Thyroid gland (tissue), 4 donors: Measurements from ENCODE around the gene SERTAD1. TPM values are rescaled to one million over a fixed set of nuclear protein-coding genes. Genes with fewer than 3 reads are reported as not detected.
"Not testable (repeated sequence)": the region's sequence is repeated elsewhere in the genome, so short reads cannot be mapped to it uniquely, and the experiment has no call there.

ENCODE experiments used
- DNase-seq, 2 donors: peaks; one replicate each; pipeline ENCODE4 v3.0.0-alpha.2; 2019
- H3K27ac ChIP-seq, 3 donors: fragments of 200-600 bp; sonication (generic); 1 replicate in 2 of 3; 2 replicates in 1 of 3; pipeline ENCODE4 v1.5.1; 2016 to 2019; ENCODE audit warnings: mild to moderate bottlenecking in 1 of 3, moderate library complexity in 1 of 3
- H3K27me3 ChIP-seq: fragments of 200-600 bp; sonication (generic); one replicate; pipeline ENCODE4 v1.5.1; 2019
- H3K36me3 ChIP-seq, 2 donors: fragments of 200-600 bp; sonication (generic); one replicate each; pipeline ENCODE4 v1.5.1; 2016 to 2019
- H3K4me1 ChIP-seq, 2 donors: fragments of 200-600 bp; sonication (generic); one replicate each; pipeline ENCODE4 v1.5.1; 2017 to 2019
- H3K4me3 ChIP-seq, 3 donors: fragments of 200-600 bp; sonication (generic); replicated peaks in 1 of 3; 1 replicate in 2 of 3; 2 replicates in 1 of 3; pipeline ENCODE4 v1.5.1; 2016; ENCODE audit warnings: mild to moderate bottlenecking in 1 of 3
- H3K9me3 ChIP-seq: fragments of 200-600 bp; sonication (generic); one replicate; pipeline ENCODE4 v1.5.1; 2017
- POLR2A ChIP-seq, 2 donors: fragments of 450-650 bp; IDR thresholded peaks; one replicate each; pipeline ENCODE4 v1.6.1; 2017; ENCODE audit warnings: antibody characterized with exemption in 2 of 2, mild to moderate bottlenecking in 2 of 2, moderate library complexity in 1 of 2
- WGBS, 2 donors: methylation state at CpG; one replicate each; pipeline ENCODE4 v1.1.5; 2017; 5-methylcytosine and 5-hydroxymethylcytosine counted together
- intact Hi-C: fragments of 100-400 bp; cut with DNase I; formaldehyde crosslinking; loops from one replicate; pipeline ENCODE4 v1.15.1; 2023
- total RNA-seq, 4 donors: library from RNA; depleted of rRNA; stranded (reverse); fragments of >200 nt; gene quantifications; one replicate each; pipeline ENCODE4 v1.2.3, GENCODE V29; 2016
- TF ChIP-seq, protein P1 (sequence below), 6 experiments: fragments of 200-600 bp in 3 of 6; fragments of 450-650 bp in 3 of 6; sonication (generic) in 3 of 6; IDR thresholded peaks; one replicate each; pipeline ENCODE4 v1.5.1; 2016 to 2019; ENCODE audit warnings: antibody characterized with exemption in 6 of 6, mild to moderate bottlenecking in 2 of 6, inconsistent platforms in 1 of 6, moderate library complexity in 1 of 6

The SERTAD1 gene
- total RNA-seq, 4 donors from 2014 or later: 12.6 to 19.9 (median 15.1) TPM

DNA sequence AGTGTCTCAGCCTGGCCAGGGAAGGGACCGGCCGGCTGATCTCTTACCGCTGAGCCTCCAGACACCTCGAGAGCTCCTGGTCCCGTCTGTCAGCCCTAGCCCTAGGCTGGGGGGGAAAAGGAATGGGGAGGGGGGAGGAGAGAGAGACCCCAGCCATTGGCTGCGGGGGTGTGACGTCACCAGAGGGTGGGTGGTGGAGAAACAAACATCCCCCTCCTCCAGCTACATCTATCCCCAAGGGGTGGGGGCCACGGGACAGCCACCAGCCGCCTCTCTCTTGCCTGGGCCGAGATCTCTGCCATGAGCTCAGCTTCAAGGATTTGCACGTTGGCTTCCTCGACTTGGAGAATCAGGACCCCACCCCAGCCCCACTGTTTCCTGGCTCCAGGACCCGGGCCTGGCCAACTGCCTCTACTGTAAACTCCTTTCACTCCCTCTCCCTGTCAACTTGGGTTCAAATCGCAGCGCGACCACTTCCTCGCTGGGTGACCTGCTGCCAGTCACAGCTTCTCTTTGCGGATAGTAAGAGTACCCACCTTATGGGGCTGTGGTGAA lies 12.4 kb downstream of the SERTAD1 start, which contains the start of gene PRX:
Gene PRX, minus strand, starts transcription at position 88 of the 555 bp plus-strand sequence. CDS start 5,446 bp downstream, outside the sequence.
- H3K9me3 ChIP-seq: no peaks in the 10 kb centered on the region
- H3K36me3 ChIP-seq: no peaks in the 10 kb centered on the region
- intact Hi-C loops: no loop called here
- H3K4me1 ChIP-seq: peaks cover 33 to 38% of the 10 kb centered on the region in 2 donors
- H3K27ac ChIP-seq: peak within 1 kb of the TSS; percentile 2 to 81 (median 75)
- no peak within 1 kb of the TSS for H3K4me3 ChIP-seq
- peak in 1 of 2 donors; percentile 24 for TF ChIP-seq POLR2A (IDR thresholded peaks at IDR 0.05)
- TF ChIP-seq, protein P1, sequence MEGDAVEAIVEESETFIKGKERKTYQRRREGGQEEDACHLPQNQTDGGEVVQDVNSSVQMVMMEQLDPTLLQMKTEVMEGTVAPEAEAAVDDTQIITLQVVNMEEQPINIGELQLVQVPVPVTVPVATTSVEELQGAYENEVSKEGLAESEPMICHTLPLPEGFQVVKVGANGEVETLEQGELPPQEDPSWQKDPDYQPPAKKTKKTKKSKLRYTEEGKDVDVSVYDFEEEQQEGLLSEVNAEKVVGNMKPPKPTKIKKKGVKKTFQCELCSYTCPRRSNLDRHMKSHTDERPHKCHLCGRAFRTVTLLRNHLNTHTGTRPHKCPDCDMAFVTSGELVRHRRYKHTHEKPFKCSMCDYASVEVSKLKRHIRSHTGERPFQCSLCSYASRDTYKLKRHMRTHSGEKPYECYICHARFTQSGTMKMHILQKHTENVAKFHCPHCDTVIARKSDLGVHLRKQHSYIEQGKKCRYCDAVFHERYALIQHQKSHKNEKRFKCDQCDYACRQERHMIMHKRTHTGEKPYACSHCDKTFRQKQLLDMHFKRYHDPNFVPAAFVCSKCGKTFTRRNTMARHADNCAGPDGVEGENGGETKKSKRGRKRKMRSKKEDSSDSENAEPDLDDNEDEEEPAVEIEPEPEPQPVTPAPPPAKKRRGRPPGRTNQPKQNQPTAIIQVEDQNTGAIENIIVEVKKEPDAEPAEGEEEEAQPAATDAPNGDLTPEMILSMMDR (IDR thresholded peaks at IDR 0.05): no peak
- H3K27me3 ChIP-seq: no peaks in the 10 kb centered on the region
- 36 to 39% methylated on average over 11 to 18 of the region's 18 CpGs for WGBS, 2 donors
- no peak for DNase-seq

DNA sequence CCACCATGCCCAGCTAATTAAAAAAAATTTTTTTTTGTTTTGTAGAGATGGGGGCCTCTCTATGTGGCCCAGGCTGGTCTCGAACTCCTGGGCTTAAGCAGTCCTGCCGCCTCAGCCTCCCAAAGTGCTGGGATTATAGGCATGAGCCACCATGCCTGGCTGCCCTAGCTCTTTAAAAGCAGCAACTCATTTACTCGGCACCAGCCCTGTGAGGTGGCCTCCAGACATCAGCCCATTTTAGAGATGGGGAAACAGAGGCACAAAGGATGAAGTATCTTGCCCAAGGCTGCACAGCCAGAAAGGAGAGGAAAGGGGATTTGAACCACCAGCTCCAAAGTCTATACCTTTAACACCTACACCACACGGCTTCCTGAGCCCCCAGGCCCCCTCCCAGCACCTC lies 12.9 kb downstream of the SERTAD1 start:
- Histone ChIP-seq H3K27me3 (no peaks in the 10 kb centered on the region), H3K27ac (peak overlapping the region in 1 of 3 donors; percentile 81), H3K36me3 (no peaks in the 10 kb centered on the region), H3K4me3 (no peak overlapping the region), H3K9me3 (no peaks in the 10 kb centered on the region), H3K4me1 (peaks cover 33 to 38% of the 10 kb centered on the region in 2 donors)
- WGBS, 2 donors: 66 to 68% methylated on average over 4 of the region's 4 CpGs
- DNase-seq: no peak
- intact Hi-C loops: no loop called here
- no peak for TF ChIP-seq POLR2A (IDR thresholded peaks at IDR 0.05)
- TF ChIP-seq, protein P1 (IDR thresholded peaks at IDR 0.05): no peak

DNA sequence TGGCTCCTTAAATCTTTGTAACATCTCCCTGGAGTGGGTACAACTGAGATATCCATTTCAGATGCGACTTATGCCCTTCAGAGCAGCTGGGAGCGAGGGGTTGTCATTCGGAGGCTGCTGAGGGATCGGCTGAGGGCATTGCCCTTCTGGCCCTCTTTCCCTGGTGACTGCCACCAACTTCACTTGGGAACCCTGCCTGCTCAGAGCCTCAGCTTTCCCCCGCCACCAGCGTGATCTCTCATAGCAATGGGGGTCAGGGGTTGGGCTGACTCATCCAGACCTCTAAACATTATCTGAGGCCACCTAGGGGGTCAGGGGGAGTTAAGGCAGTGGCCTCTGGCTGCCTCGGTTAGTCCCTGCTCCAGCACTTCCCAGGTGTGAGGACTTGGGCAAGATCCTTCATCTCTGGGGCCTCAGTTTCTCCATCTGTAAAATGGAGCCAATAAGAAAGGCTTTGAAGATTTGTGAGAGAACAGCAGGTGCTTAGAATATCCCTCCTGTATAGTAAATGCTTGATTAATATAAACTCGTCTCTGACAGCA lies 13.8 kb downstream of the SERTAD1 start:
- no peak for DNase-seq
- intact Hi-C loops: no loop called here

DNA sequence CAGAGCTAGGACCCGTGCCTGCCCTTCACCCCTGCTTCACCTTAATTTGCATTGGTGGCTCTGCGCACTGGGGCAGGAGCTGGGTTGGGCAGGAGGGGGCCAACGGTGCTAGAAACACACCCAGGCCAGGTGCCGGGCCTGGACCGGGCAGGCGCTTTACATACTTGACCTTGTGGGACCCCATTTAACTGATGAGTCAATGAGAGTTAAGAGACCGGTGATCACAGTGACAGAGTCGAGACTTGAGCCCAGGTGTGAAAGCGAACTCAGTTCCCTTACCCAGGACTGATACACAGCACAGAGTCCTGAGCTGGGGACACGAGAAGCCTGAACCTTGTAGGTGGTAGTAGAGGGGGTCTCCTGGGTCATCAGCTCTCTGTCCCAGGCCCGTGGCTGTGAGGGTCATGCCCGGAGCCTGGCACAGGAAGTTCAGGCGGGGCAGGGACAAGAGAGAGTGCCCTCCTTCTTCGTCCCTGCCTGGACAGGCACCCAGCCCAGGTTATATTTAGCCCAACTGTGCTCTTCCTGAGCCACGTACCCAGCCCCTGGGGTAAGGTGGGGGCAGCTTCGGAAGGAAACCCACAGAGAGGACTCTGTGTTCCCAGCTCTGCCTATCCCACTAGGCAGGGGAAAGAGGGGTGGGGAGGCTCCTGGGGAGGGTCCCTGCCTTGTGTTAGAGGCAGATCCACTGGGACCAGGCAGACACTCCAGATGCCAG lies 14.5 kb downstream of the SERTAD1 start:
- TF ChIP-seq POLR2A (IDR thresholded peaks at IDR 0.05): no peak
- TF ChIP-seq, protein P1 (IDR thresholded peaks at IDR 0.05): no peak
- DNase-seq: peak; percentile 39 to 53
- H3K27me3 ChIP-seq: no peaks in the 10 kb centered on the region
- H3K36me3 ChIP-seq: no peaks in the 10 kb centered on the region
- intact Hi-C loops: no loop called here
- WGBS, 2 donors: 51 to 65% methylated on average over 9 to 16 of the region's 16 CpGs
- peaks cover 28 to 32% of the 10 kb centered on the region in 2 donors for H3K4me1 ChIP-seq
- H3K4me3 ChIP-seq: no peak overlapping the region
- no peaks in the 10 kb centered on the region for H3K9me3 ChIP-seq
- peak overlapping the region; percentile 64 to 81 (median 75) for H3K27ac ChIP-seq

More for the DNA sequence above, 13.8 kb downstream of the SERTAD1 start:
- Histone ChIP-seq H3K27ac (peak overlapping the region; percentile 53 to 81 (median 75)), H3K27me3 (no peaks in the 10 kb centered on the region), H3K4me1 (peaks cover 28 to 37% of the 10 kb centered on the region in 2 donors), H3K36me3 (no peaks in the 10 kb centered on the region), H3K4me3 (no peak overlapping the region), H3K9me3 (no peaks in the 10 kb centered on the region)
- WGBS, 2 donors: 72 to 81% methylated on average over 5 to 8 of the region's 8 CpGs
- TF ChIP-seq POLR2A (IDR thresholded peaks at IDR 0.05): no peak
- TF ChIP-seq, protein P1 (IDR thresholded peaks at IDR 0.05): no peak

DNA sequence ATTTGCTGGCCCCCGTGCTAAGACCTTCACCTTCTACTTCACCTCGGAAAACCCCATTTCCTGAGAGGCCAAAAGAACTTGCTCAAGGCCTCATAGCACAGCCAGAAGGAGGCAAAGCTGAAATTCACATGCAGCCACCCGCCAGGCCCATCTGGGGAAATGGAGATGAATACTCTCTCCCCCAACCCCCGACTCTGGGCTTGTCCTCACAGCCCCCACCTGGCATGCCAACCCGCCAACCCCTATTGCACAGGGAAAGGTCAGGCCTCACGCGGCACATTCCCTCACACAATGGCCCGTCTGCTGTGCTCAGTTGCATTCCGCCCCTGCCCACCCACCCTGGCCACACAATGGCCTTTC lies 15.8 kb downstream of the SERTAD1 start:
- intact Hi-C loops: no loop called here
- TF ChIP-seq POLR2A (IDR thresholded peaks at IDR 0.05): no peak
- TF ChIP-seq, protein P1 (IDR thresholded peaks at IDR 0.05): no peak
- H3K4me1 ChIP-seq: peaks cover 21 to 28% of the 10 kb centered on the region in 2 donors
- no peak for DNase-seq
- no peaks in the 10 kb centered on the region for H3K27me3 ChIP-seq
- H3K4me3 ChIP-seq: no peak overlapping the region
- peak overlapping the region in 1 of 3 donors; percentile 81 for H3K27ac ChIP-seq
- 83 to 88% methylated on average over 9 of the region's 9 CpGs for WGBS, 2 donors
- H3K9me3 ChIP-seq: no peaks in the 10 kb centered on the region
- no peaks in the 10 kb centered on the region for H3K36me3 ChIP-seq

DNA sequence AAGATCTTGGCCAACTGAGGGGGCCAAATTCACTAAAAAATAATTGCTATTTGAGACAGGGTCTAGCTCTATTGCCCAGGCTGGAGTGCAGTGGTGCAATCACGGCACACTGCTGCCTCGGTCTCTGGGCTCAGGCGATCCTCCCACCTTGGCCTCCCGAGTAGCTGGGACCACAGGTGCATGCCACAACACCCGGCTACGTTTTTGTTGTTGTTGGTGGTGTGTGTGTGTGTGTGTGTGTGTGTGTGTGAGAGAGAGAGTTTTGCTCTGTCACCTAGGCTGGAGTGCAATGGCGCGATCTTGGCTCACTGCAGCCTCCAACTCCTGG lies 17.2 kb downstream of the SERTAD1 start:
- not testable (repeated sequence) for H3K27me3 ChIP-seq, H3K36me3 ChIP-seq
- intact Hi-C loops: loop anchor here (5.0 kb wide), 1 partner anchor 56 kb away; no protein-coding TSS in a partner anchor

More for the DNA sequence above, 17.2 kb downstream of the SERTAD1 start:
- DNase-seq, H3K4me3 ChIP-seq, H3K27ac ChIP-seq, H3K9me3 ChIP-seq: not testable (repeated sequence)
- H3K4me1 ChIP-seq: peaks cover 16 to 22% of the 10 kb centered on the region in 2 donors
- WGBS, 2 donors: 84 to 100% methylated on average over 2 to 5 of the region's 8 CpGs
